GM21825 (cell line): ENCODE data around the gene TTC17.

Experiments used
- ATAC-seq: cut with Tn5 transposase; IDR thresholded peaks from one replicate; pipeline ENCODE4 v1.9.1; 2021; ENCODE audit warnings: mild to moderate bottlenecking, moderate library complexity; ENCODE audit not compliant: unreplicated experiment

Gene TTC17

GRCh38 chr11:43532041-43532440 lies 173.3 kb downstream of the TTC17 start:
- ATAC-seq, result no peak

GRCh38 chr11:43537833-43538615 lies 179.3 kb downstream of the TTC17 start:
- no peak for ATAC-seq

- no peak for ATAC-seq
Measured at GRCh38 chr11:43541993-43542392, 183.3 kb downstream of the TTC17 start.

GRCh38 chr11:43542750-43543712 lies 184.3 kb downstream of the TTC17 start:
- no peak for ATAC-seq
